T-helper 17 cell (primary cell): ENCODE data around the gene PRPF8. TPM values are rescaled to one million over a fixed set of nuclear protein-coding genes. Genes with fewer than 3 reads are reported as not detected.
"Not testable (repeated sequence)": the region's sequence is repeated elsewhere in the genome, so short reads cannot be mapped to it uniquely, and the experiment has no call there.

Source experiments
- ATAC-seq: fragments of 150-1000 bp; cut with Tn5 transposase; 2 replicates; pipeline ENCODE4 v1.10.0; 2021; ENCODE audit warnings: mild to moderate bottlenecking, moderate library complexity
- DNase-seq, 3 donors: peaks; one replicate each; pipeline versions ENCODE4 v3.0.0 to v3.0.0-alpha.2; 2020 to 2021
- H3K9me3 ChIP-seq: one replicate; pipeline ENCODE4 v1.7.0; 2013; ENCODE audit warnings: low read length, mild to moderate bottlenecking; ENCODE audit not compliant: control insufficient read depth, poor library complexity, severe bottlenecking
- H3K27ac Mint-ChIP-seq: one replicate; pipeline ENCODE4 v1.8.0; 2022; ENCODE audit warnings: mild to moderate bottlenecking, moderate library complexity, mixed read lengths
- H3K27me3 Mint-ChIP-seq: one replicate; pipeline ENCODE4 v1.8.0; 2022; ENCODE audit warnings: mixed read lengths
- H3K36me3 Mint-ChIP-seq: one replicate; pipeline ENCODE4 v1.8.0; 2022; ENCODE audit warnings: low read depth, mixed read lengths
- H3K4me1 Mint-ChIP-seq: one replicate; pipeline ENCODE4 v1.8.0; 2022; ENCODE audit warnings: mild to moderate bottlenecking, mixed read lengths
- H3K4me3 Mint-ChIP-seq: one replicate; pipeline ENCODE4 v1.8.0; 2022; ENCODE audit warnings: mild to moderate bottlenecking, moderate library complexity, mixed read lengths
- total RNA-seq, 4 donors: library from RNA in 2 of 4; stranded (reverse) in 2 of 4; gene quantifications; one replicate each; pipeline ENCODE4 v1.2.3 and lab custom pipeline; 2022 to 2026

PRPF8 gene
- total RNA-seq, 2 donors from 2014 or later: 451 to 472 TPM

GRCh38 chr17:1724869-1725641, 40.4 kb upstream of the PRPF8 start:
- H3K4me3 Mint-ChIP-seq: peak overlapping the region; percentile 89
- no peak for DNase-seq
- H3K27me3 Mint-ChIP-seq: no peaks in the 10 kb centered on the region
- H3K36me3 Mint-ChIP-seq: peaks cover 6% of the 10 kb centered on the region
- H3K4me1 Mint-ChIP-seq: peaks cover 24% of the 10 kb centered on the region
- peak; percentile 54 for ATAC-seq
- H3K27ac Mint-ChIP-seq: peak overlapping the region; percentile 84
- no peaks in the 10 kb centered on the region for H3K9me3 ChIP-seq

- ATAC-seq (peak; percentile 82), DNase-seq (peak; percentile 72 to 87 (median 80))
- Mint-ChIP-seq H3K36me3 (peaks cover 6% of the 10 kb centered on the region), H3K27ac (peak within 1 kb of the TSS; percentile 96), H3K4me3 (peak within 1 kb of the TSS; percentile 89), H3K4me1 (peaks cover 19% of the 10 kb centered on the region), H3K27me3 (no peaks in the 10 kb centered on the region)
- H3K9me3 ChIP-seq: no peaks in the 10 kb centered on the region
Measured at GRCh38 chr17:1724351-1724868, 39.7 kb upstream of the PRPF8 start, which contains the start of gene WDR81. TSS of gene WDR81 (plus strand) at chr17:1724704. CDS start at chr17:1724960, 256 bp downstream.

- peaks cover 23% of the 10 kb centered on the region for H3K4me1 Mint-ChIP-seq
- DNase-seq, H3K27me3 Mint-ChIP-seq, H3K9me3 ChIP-seq, ATAC-seq, H3K4me3 Mint-ChIP-seq, H3K36me3 Mint-ChIP-seq: not testable (repeated sequence)
- H3K27ac Mint-ChIP-seq: peak overlapping the region; percentile 96
Measured at GRCh38 chr17:1722022-1722421, 37.4 kb upstream of the PRPF8 start.

- Mint-ChIP-seq H3K27me3 (no peaks in the 10 kb centered on the region), H3K4me3 (no peak overlapping the region), H3K27ac (peak overlapping the region; percentile 57), H3K36me3 (peaks cover 2% of the 10 kb centered on the region), H3K4me1 (peaks cover 29% of the 10 kb centered on the region)
- ATAC-seq (no peak), DNase-seq (peak; percentile 46 to 62 (median 51))
- no peaks in the 10 kb centered on the region for H3K9me3 ChIP-seq
Measured at GRCh38 chr17:1720856-1721386, 36.3 kb upstream of the PRPF8 start.

- no peak for DNase-seq
- Mint-ChIP-seq H3K27me3 (no peaks in the 10 kb centered on the region), H3K4me3 (peak overlapping the region; percentile 52), H3K4me1 (peaks cover 31% of the 10 kb centered on the region), H3K36me3 (no peaks in the 10 kb centered on the region), H3K27ac (peak overlapping the region; percentile 95)
- no peak for ATAC-seq
- no peaks in the 10 kb centered on the region for H3K9me3 ChIP-seq
Measured at GRCh38 chr17:1718362-1719165, 33.9 kb upstream of the PRPF8 start.

GRCh38 chr17:1716912-1717695, 32.4 kb upstream of the PRPF8 start:
- ATAC-seq: peak; percentile 50
- DNase-seq: peak; percentile 55 to 66 (median 58)
- Mint-ChIP-seq H3K4me3 (peak overlapping the region; percentile 97), H3K27me3 (no peaks in the 10 kb centered on the region), H3K36me3 (no peaks in the 10 kb centered on the region), H3K4me1 (peaks cover 25% of the 10 kb centered on the region), H3K27ac (peak overlapping the region; percentile 95)
- H3K9me3 ChIP-seq: no peaks in the 10 kb centered on the region

GRCh38 chr17:1716076-1716911, 31.6 kb upstream of the PRPF8 start:
- no peaks in the 10 kb centered on the region for H3K9me3 ChIP-seq
- peak overlapping the region; percentile 95 for H3K27ac Mint-ChIP-seq
- DNase-seq (peak; percentile 100), ATAC-seq (peak; percentile 87)
- H3K36me3 Mint-ChIP-seq: no peaks in the 10 kb centered on the region
- H3K4me1 Mint-ChIP-seq: peaks cover 27% of the 10 kb centered on the region
- peak overlapping the region; percentile 97 for H3K4me3 Mint-ChIP-seq
- no peaks in the 10 kb centered on the region for H3K27me3 Mint-ChIP-seq

- DNase-seq (no peak), ATAC-seq (no peak)
- H3K36me3 Mint-ChIP-seq: no peaks in the 10 kb centered on the region
- peak overlapping the region; percentile 95 for H3K27ac Mint-ChIP-seq
- peaks cover 33% of the 10 kb centered on the region for H3K4me1 Mint-ChIP-seq
- H3K4me3 Mint-ChIP-seq: peak overlapping the region; percentile 97
- H3K27me3 Mint-ChIP-seq: no peaks in the 10 kb centered on the region
- H3K9me3 ChIP-seq: no peaks in the 10 kb centered on the region
Measured at GRCh38 chr17:1715803-1716075, 31.1 kb upstream of the PRPF8 start.

- no peaks in the 10 kb centered on the region for H3K36me3 Mint-ChIP-seq
- H3K4me1 Mint-ChIP-seq: peaks cover 33% of the 10 kb centered on the region
- H3K27ac Mint-ChIP-seq: peak overlapping the region; percentile 95
- DNase-seq (peak in 1 of 3 donors; percentile 31), ATAC-seq (no peak)
- no peaks in the 10 kb centered on the region for H3K27me3 Mint-ChIP-seq
- H3K9me3 ChIP-seq: no peaks in the 10 kb centered on the region
- peak overlapping the region; percentile 97 for H3K4me3 Mint-ChIP-seq
Measured at GRCh38 chr17:1714980-1715802, 30.5 kb upstream of the PRPF8 start.

GRCh38 chr17:1714427-1714979, 29.8 kb upstream of the PRPF8 start:
- ATAC-seq: no peak
- no peaks in the 10 kb centered on the region for H3K9me3 ChIP-seq
- Mint-ChIP-seq H3K4me3 (peak overlapping the region; percentile 97), H3K27ac (peak overlapping the region; percentile 19), H3K27me3 (no peaks in the 10 kb centered on the region), H3K4me1 (peaks cover 33% of the 10 kb centered on the region), H3K36me3 (no peaks in the 10 kb centered on the region)
- no peak for DNase-seq

GRCh38 chr17:1713878-1714426, 29.3 kb upstream of the PRPF8 start:
- no peaks in the 10 kb centered on the region for H3K9me3 ChIP-seq
- no peak for DNase-seq
- Mint-ChIP-seq H3K36me3 (no peaks in the 10 kb centered on the region), H3K27me3 (no peaks in the 10 kb centered on the region), H3K4me1 (peaks cover 33% of the 10 kb centered on the region), H3K4me3 (peak overlapping the region; percentile 97), H3K27ac (peak overlapping the region; percentile 19)
- ATAC-seq: no peak
